GM21786 (cell line): ENCODE measurements around the gene CYSRT1.
"Not testable (repeated sequence)": the region's sequence is repeated elsewhere in the genome, so short reads cannot be mapped to it uniquely, and the experiment has no call there.

Experiments
- ATAC-seq: cut with Tn5 transposase; IDR thresholded peaks from one replicate; pipeline ENCODE4 v1.9.1; 2021; ENCODE audit not compliant: unreplicated experiment

CYSRT1 gene

DNA sequence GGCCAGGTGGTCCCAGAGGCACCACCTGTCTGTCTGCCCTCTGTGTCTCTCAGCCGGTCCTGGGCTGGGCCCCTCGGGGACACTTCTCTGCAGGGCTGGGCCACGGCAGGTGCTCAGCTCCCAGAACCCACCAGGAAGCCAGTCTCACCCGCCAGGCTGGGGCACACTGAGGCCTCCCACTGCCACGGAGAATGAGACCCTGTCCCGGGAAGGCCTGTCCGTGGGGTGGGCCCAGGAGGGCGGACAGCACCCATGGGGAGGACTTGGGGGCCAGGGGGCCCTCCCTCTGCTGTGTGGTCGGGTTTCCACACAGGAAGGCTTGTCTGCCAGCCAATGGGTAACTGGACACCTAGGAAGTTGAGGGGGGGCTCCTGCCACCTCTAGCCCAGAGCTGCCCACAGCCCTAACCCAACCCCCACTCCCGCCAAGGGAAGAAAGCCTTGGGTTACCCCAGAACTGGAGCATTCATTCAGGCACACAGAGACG lies 12.0 kb downstream of the CYSRT1 start:
- no peak for ATAC-seq

- ATAC-seq: no peak
These were observed 13.1 kb downstream of the CYSRT1 start for GRCh38 chr9:137237759-137238726.

GRCh38 chr9:137239541-137240200 lies 14.7 kb downstream of the CYSRT1 start:
- not testable (repeated sequence) for ATAC-seq

- ATAC-seq: peak; percentile 13
These were observed 15.4 kb downstream of the CYSRT1 start for GRCh38 chr9:137240318-137240840.

DNA sequence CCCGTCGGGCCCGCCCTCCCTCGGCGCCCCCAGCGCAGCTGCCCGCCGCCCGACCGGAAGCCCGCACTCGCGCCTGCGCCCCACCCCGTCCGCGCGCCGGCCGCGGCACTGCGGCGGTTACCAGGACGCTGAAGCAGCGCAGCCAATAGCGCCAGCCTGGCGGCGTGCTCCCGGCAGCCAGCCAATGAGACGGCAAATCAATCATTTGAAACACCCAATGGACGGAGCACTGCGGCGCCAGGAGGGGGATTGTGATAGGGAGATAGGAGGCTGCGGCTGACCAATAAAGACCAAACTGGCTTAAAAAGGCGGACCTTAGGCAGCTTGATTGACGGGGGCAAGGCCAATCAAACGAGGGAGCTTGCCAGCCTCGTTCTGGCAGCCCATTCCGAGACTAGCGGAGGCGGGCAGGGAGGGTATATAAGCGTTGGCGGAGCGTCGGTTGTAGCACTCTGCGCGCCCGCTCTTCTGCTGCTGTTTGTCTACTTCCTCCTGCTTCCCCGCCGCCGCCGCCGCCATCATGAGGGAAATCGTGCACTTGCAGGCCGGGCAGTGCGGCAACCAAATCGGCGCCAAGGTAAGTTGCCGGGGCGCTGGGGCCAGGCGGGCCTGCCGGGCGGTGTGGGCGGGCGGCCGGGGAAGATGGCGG lies 16.0 kb downstream of the CYSRT1 start, which contains the start of gene TUBB4B:
TUBB4B (plus strand) TSS at position 447 of the 649 bp plus-strand sequence; CDS start at position 521, 74 bp downstream.
- ATAC-seq: peak; percentile 81

- peak; percentile 2 for ATAC-seq
These were observed 16.7 kb downstream of the CYSRT1 start for GRCh38 chr9:137241490-137242268.

GRCh38 chr9:137242269-137243203 lies 17.6 kb downstream of the CYSRT1 start:
- no peak for ATAC-seq

DNA sequence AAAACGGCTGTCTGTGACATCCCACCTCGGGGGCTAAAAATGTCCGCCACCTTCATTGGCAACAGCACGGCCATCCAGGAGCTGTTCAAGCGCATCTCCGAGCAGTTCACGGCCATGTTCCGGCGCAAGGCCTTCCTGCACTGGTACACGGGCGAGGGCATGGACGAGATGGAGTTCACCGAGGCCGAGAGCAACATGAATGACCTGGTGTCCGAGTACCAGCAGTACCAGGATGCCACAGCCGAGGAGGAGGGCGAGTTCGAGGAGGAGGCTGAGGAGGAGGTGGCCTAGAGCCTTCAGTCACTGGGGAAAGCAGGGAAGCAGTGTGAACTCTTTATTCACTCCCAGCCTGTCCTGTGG lies 18.3 kb downstream of the CYSRT1 start:
- not testable (repeated sequence) for ATAC-seq

DNA sequence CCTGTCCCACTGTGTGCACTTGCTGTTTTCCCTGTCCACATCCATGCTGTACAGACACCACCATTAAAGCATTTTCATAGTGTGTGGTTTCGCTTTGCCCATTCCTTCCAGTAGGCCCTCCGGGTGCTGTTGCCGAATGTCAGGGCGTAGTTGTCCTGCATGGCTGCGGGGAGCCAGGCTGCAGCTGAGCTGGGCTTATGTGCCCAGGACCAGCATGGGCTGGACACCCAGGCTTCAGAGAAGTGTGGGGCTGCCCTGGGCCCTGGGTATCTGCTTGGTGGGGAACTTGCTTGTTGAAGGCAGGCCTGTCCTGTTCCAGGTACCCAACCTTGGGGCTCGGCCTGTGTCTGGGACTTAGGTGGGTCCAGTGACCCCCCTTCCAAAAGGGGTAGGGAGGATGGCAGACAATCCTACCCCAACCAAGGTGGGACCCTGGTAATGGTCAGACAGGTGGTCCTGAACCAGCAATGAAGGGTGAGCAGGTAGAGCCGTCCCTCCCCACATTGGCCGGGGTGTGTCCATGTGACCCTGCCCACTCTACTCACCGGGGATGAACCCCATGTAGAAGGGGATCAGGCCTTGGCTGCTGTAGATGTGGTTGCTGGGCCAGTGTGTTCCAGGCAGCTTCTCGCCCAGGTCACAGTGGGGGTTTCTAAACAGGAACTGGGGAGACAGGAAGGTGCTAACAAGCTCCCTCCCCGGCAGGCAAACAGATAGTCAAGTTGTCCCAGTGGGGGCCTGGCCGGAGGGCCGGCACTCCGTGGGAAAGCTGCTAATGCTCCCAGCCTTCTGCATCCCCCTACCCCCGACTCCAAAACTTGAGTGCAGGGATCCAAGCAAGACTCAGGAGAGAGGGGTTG lies 18.9 kb downstream of the CYSRT1 start:
- ATAC-seq: no peak

DNA sequence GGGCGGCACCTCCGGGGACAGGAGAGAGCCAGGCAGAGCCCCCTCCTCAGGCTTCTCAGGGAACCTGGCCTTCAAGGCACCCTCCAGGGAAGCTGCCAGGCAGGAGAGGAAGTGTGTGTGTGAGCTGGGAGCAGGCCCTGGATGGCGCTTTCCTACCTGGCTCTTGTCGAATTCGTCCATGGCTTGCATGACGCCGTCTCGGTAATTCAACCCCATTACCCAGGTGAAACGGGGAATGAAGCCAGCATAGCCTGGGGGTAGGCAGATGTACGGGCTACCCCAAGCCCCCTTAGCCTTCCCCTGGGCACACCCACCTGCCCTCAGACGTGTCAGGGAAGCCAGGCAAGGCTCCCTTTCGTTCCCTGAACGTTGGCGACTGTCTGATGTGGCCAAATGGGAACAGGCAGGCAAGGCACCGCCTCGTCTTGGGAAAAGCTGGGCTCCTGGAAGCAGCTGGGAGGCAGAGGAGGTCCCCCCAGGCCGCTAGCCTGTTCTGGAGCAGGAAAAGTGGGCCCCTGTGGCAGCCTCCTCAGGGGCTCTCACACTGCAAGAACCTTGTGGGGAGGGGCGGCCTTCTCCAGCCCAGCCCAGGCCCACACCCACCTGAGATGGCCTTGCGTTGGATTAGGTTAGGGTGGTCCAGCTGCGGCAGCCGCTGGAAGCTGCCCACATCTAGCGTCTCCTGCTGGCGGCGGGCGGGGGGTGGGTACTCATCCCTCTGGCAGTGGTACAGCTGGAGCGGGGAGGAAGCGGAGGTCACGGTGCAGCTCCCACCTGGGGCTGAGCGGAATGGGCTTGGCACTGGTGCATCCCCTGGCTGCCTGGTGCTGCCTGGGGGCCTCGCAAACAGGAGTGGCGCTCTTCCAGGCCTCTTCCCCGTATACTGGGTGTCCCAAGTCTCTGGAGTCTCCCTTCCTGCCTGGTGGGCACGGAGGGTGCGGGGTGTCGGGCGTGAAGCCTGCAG lies 19.8 kb downstream of the CYSRT1 start:
- ATAC-seq: no peak

- no peak for ATAC-seq
These were observed 20.8 kb downstream of the CYSRT1 start for GRCh38 chr9:137245450-137246421.

DNA sequence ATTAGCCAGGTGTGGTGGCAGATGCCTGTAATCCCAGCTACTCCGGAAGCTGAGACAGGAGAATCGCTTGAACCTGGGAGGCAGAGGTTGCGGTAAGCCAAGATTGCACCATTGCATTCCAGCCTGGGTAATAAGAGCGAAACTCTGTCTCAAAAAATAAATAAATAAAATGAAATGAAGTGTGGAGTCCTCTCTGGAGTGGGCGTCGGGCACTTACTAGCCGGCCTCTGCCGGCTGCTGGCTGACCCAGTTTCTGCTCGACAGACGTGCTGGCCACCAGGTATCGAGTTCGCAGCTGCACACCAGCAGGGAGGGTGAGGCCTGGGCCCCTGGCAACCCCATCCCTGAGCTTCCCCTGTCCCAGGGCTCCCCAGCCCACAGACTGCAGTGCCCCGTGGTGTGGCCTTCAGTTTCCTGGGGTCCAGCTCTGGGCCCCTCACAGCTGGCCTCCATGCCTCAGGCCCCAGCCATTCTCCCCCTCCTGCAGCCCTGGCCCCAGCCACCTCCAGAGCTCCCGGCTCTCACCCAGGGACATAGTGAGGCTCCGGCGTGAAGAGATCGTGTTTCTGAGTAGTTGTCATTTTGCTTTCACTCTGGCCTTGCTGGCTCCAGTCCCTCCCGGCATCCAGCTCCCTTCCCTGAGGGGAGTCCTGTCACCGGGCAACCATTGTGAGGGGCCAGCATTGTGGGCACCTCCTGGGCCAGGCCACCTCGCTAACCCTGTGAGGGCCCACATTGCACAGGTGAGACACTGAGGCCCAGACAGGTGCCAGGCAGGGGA lies 22.4 kb downstream of the CYSRT1 start:
- no peak for ATAC-seq

DNA sequence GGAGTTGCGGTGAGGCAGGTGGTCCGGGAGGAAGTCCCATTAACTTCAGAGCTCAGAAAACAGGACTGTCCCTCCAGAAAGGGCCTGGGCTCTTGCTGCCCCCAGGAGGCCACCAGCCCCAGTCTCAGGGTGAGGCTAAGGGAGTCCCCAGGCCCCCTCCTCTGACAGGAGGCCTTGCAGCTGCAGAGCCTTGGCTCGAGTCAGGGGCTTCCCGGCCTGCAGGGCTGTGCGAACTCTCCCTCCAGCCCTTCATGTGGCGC lies 22.9 kb downstream of the CYSRT1 start:
- no peak for ATAC-seq

GRCh38 chr9:137250329-137251193 lies 25.6 kb downstream of the CYSRT1 start:
- no peak for ATAC-seq

DNA sequence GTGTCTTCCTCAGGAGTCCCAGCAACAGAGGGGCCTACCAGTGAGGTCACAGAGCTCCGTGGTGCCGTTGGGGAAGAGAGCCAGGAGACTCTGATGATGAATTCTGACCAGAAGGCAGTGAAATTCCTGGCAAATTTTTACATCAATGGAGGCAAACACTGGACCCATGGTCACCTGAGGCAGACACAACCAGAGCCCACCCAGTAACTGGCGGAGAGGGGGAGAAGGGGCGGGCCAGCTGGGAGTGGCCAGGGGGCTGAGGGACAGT lies 26.2 kb downstream of the CYSRT1 start, which contains the start of gene STPG3:
STPG3 (plus strand) TSS at position 93 of the 268 bp plus-strand sequence; CDS start at position 94, 1 bp downstream.
- ATAC-seq: no peak
